Smooth muscle cell (in vitro differentiated cells): Measurements from ENCODE around the gene SUCLG2. TPM values are rescaled to one million over a fixed set of nuclear protein-coding genes. Genes with fewer than 3 reads are reported as not detected.

Experiments used
- DNase-seq: peaks from one replicate; lab custom pipeline; 2025; ENCODE audit not compliant: unreplicated experiment; lab: John Stamatoyannopoulos, UW
- H2AFZ ChIP-seq: fragments of 200-600 bp; sonication (generic); 2 replicates; pipeline ENCODE4 v1.6.0; 2016; ENCODE audit warnings: antibody characterized with exemption, low read depth, mild to moderate bottlenecking
- H3F3A ChIP-seq: fragments of 200-600 bp; sonication (generic); 2 replicates; pipeline ENCODE4 v1.6.0; 2017; ENCODE audit warnings: antibody characterized with exemption, low read depth
- H3K27ac ChIP-seq: fragments of 200-600 bp; sonication (generic); 2 replicates; pipeline ENCODE4 v1.5.1; 2016; ENCODE audit warnings: low read depth, mild to moderate bottlenecking
- H3K27me3 ChIP-seq: fragments of 200-600 bp; sonication (generic); 2 replicates; pipeline ENCODE4 v1.6.1; 2016; ENCODE audit warnings: low read depth, mild to moderate bottlenecking
- H3K36me3 ChIP-seq: fragments of 200-600 bp; sonication (generic); 2 replicates; pipeline ENCODE4 v1.5.1; 2016; ENCODE audit warnings: low read depth
- H3K4me1 ChIP-seq: fragments of 200-600 bp; sonication (generic); 2 replicates; pipeline ENCODE4 v1.5.1; 2016; ENCODE audit warnings: low read depth
- H3K4me2 ChIP-seq: fragments of 200-600 bp; sonication (generic); 2 replicates; pipeline ENCODE4 v1.6.0; 2016; ENCODE audit warnings: mild to moderate bottlenecking
- H3K4me3 ChIP-seq: fragments of 200-600 bp; sonication (generic); 2 replicates; pipeline ENCODE4 v1.5.1; 2016; ENCODE audit warnings: mild to moderate bottlenecking
- H3K79me2 ChIP-seq: fragments of 200-600 bp; sonication (generic); 2 replicates; pipeline ENCODE4 v1.6.0; 2016; ENCODE audit warnings: low read depth, mild to moderate bottlenecking
- H3K9ac ChIP-seq: fragments of 200-600 bp; sonication (generic); 2 replicates; pipeline ENCODE4 v1.6.0; 2016; ENCODE audit warnings: low read depth
- H3K9me3 ChIP-seq: fragments of 200-600 bp; sonication (generic); replicated peaks from 2 replicates; pipeline ENCODE4 v1.5.1; 2016; ENCODE audit warnings: low read depth
- H4K20me1 ChIP-seq: fragments of 200-600 bp; sonication (generic); 2 replicates; pipeline ENCODE4 v1.6.0; 2016; ENCODE audit warnings: low read depth
- CTCF ChIP-seq: fragments of 200-600 bp; sonication (generic); IDR thresholded peaks from 2 replicates; pipeline ENCODE4 v1.5.1; 2017; ENCODE audit warnings: borderline replicate concordance, mild to moderate bottlenecking, antibody characterized with exemption; ENCODE audit not compliant: insufficient read depth, poor library complexity, severe bottlenecking
- WGBS: methylation state at CpG from one replicate; pipeline ENCODE4 v1.1.7; 2016; ENCODE audit warnings: low lambda C conversion rate; 5-methylcytosine and 5-hydroxymethylcytosine counted together
- polyA plus RNA-seq: library from polyadenylated mRNA; unstranded; fragments of >200 nt; fragmentation: Nextera tagmentation; extraction: Ambion mirVana; gene quantifications from 2 replicates; pipeline ENCODE4 v1.2.1, GENCODE V29; 2016
- total RNA-seq: library from RNA; depleted of rRNA; stranded (reverse); fragments of >200 nt; gene quantifications from 2 replicates; pipeline ENCODE4 v1.2.3, GENCODE V29; 2014

The SUCLG2 gene
- total and polyA plus RNA-seq, 2 experiments from 2014 or later: 40.3 to 45.4 TPM

- H3K9me3 ChIP-seq: no peaks in the 10 kb centered on the region
- peak overlapping the region; percentile 28 for H3K27ac ChIP-seq
- peaks cover 7% of the 10 kb centered on the region for H3K4me1 ChIP-seq
- no peaks in the 10 kb centered on the region for H3K27me3 ChIP-seq
- no peak overlapping the region for H3K9ac ChIP-seq
- H3K4me3 ChIP-seq: no peak overlapping the region
- H3K4me2 ChIP-seq: peak overlapping the region; percentile 67
- no peak for TF ChIP-seq CTCF
- no peaks in the 10 kb centered on the region for H4K20me1 ChIP-seq
- peak overlapping the region; percentile 2 for H2AFZ ChIP-seq
- H3K79me2 ChIP-seq: no peaks in the 10 kb centered on the region
- WGBS: 21% methylated on average over 4 of the region's 4 CpGs
- DNase-seq: no peak
- no peaks in the 10 kb centered on the region for H3K36me3 ChIP-seq
- peaks cover 5% of the 10 kb centered on the region for H3F3A ChIP-seq
Observed at GRCh38 chr3:67692621-67693020, 38.2 kb upstream of the SUCLG2 start.

GRCh38 chr3:67691926-67692325, 37.5 kb upstream of the SUCLG2 start:
- no peak overlapping the region for H3K9ac ChIP-seq
- H3K27me3 ChIP-seq: no peaks in the 10 kb centered on the region
- no peaks in the 10 kb centered on the region for H3K9me3 ChIP-seq
- H3F3A ChIP-seq: peaks cover 5% of the 10 kb centered on the region
- peak overlapping the region; percentile 67 for H3K4me2 ChIP-seq
- peaks cover 7% of the 10 kb centered on the region for H3K4me1 ChIP-seq
- DNase-seq: no peak
- no peak overlapping the region for H3K4me3 ChIP-seq
- 40% methylated on average over 1 of the region's 1 CpG for WGBS
- no peak overlapping the region for H3K27ac ChIP-seq
- no peaks in the 10 kb centered on the region for H4K20me1 ChIP-seq
- H3K36me3 ChIP-seq: no peaks in the 10 kb centered on the region
- TF ChIP-seq CTCF: no peak
- H2AFZ ChIP-seq: peak overlapping the region; percentile 2
- H3K79me2 ChIP-seq: no peaks in the 10 kb centered on the region

GRCh38 chr3:67691207-67691606, 36.8 kb upstream of the SUCLG2 start:
- Histone ChIP-seq H3K36me3 (no peaks in the 10 kb centered on the region), H2AFZ (no peak overlapping the region), H3K9ac (no peak overlapping the region), H3K27me3 (no peaks in the 10 kb centered on the region), H3F3A (peaks cover 5% of the 10 kb centered on the region), H3K79me2 (no peaks in the 10 kb centered on the region), H3K4me2 (no peak overlapping the region), H3K9me3 (no peaks in the 10 kb centered on the region), H3K27ac (no peak overlapping the region), H4K20me1 (no peaks in the 10 kb centered on the region), H3K4me3 (no peak overlapping the region), H3K4me1 (peaks cover 7% of the 10 kb centered on the region)
- 80% methylated on average over 1 of the region's 1 CpG for whole genome bisulfite sequencing
- no peak for DNase-seq
- TF ChIP-seq CTCF: no peak

GRCh38 chr3:67689806-67690205, 35.4 kb upstream of the SUCLG2 start:
- no peak overlapping the region for H3K4me2 ChIP-seq
- TF ChIP-seq CTCF: no peak
- H3K4me1 ChIP-seq: peaks cover 7% of the 10 kb centered on the region
- H4K20me1 ChIP-seq: no peaks in the 10 kb centered on the region
- no peaks in the 10 kb centered on the region for H3K79me2 ChIP-seq
- 73% methylated on average over 1 of the region's 1 CpG for WGBS
- peaks cover 5% of the 10 kb centered on the region for H3F3A ChIP-seq
- no peak overlapping the region for H2AFZ ChIP-seq
- no peak overlapping the region for H3K27ac ChIP-seq
- H3K4me3 ChIP-seq: no peak overlapping the region
- H3K36me3 ChIP-seq: no peaks in the 10 kb centered on the region
- no peaks in the 10 kb centered on the region for H3K9me3 ChIP-seq
- H3K9ac ChIP-seq: no peak overlapping the region
- no peaks in the 10 kb centered on the region for H3K27me3 ChIP-seq
- no peak for DNase-seq
